ENCODE results near the gene KRT81. TPM values are rescaled to one million over a fixed set of nuclear protein-coding genes. Genes with fewer than 3 reads are reported as not detected.

The KRT81 gene
- total and polyA plus RNA-seq, 10 donors = 0.05 to 0.37 TPM; not detected in 8

- H3K27ac ChIP-seq = no peak overlapping the region
- no peak overlapping the region for H3K4me3 ChIP-seq
- DNase-seq = peak; percentile 44
- peaks cover 0 to 41% (median 7%) of the 10 kb centered on the region in 7 donors for H3K27me3 ChIP-seq (replicated peaks in 1 of 7)
- intact Hi-C loops (cut with DNase I; ENCODE audit: low total_unique reads) = no loop called here
- no peak for TF ChIP-seq POLR2AphosphoS5 (IDR thresholded peaks at IDR 0.05)
- TF ChIP-seq CTCF (IDR thresholded peaks at IDR 0.05 in 8 of 11, conservative IDR thresholded peaks at IDR 0.05 in 3 of 11) = no peak
- no peak for TF ChIP-seq POLR2A (IDR thresholded peaks at IDR 0.05)
- no peaks in the 10 kb centered on the region for H3K36me3 ChIP-seq
- no peaks in the 10 kb centered on the region for H3K9me3 ChIP-seq
- H3K4me1 ChIP-seq = no peaks in the 10 kb centered on the region
- 77 to 90% (median 81%) methylated on average over 11 of the region's 11 CpGs for WGBS, 5 donors
These were observed 27.1 kb upstream of the KRT81 start for GRCh38 chr12:52318241-52318990.

GRCh38 chr12:52317468-52318052 is 26.2 kb upstream of the KRT81 start:
- 77 to 84% (median 80%) methylated on average over 12 of the region's 12 CpGs for WGBS, 5 donors
- Histone ChIP-seq H3K27me3 (replicated peaks in 1 of 7) (peaks cover 0 to 41% (median 7%) of the 10 kb centered on the region in 7 donors), H3K4me3 (no peak overlapping the region), H3K4me1 (no peaks in the 10 kb centered on the region), H3K27ac (no peak overlapping the region), H3K9me3 (no peaks in the 10 kb centered on the region), H3K36me3 (no peaks in the 10 kb centered on the region)
- intact Hi-C loops (cut with DNase I; ENCODE audit: low total_unique reads) = no loop called here
- peak; percentile 51 for DNase-seq
- TF ChIP-seq CTCF (IDR thresholded peaks at IDR 0.05 in 8 of 11, conservative IDR thresholded peaks at IDR 0.05 in 3 of 11) = no peak
- TF ChIP-seq POLR2AphosphoS5 (IDR thresholded peaks at IDR 0.05) = no peak
- TF ChIP-seq POLR2A (IDR thresholded peaks at IDR 0.05) = no peak

DNA sequence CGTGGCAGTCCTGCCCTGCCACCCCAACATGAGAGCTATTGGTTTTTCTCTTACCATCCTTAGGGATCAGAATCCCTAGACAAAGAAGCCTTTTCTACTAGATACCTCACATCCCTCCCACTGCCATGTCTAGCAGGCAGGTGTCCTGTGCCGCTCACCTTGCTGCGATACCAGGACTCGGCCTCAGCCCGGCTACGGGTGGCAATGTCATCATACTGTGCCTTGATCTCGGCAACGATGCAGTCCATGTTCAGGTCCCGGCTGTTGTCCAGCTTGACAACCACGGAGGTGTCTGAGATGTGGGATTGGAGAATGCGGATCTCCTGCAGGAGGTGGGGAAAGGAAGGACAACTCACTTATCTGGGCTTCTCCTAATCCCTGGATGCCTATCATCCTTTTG is 25.4 kb upstream of the KRT81 start:
- TF ChIP-seq POLR2AphosphoS5 (IDR thresholded peaks at IDR 0.05) = no peak
- TF ChIP-seq CTCF (IDR thresholded peaks at IDR 0.05 in 8 of 11, conservative IDR thresholded peaks at IDR 0.05 in 3 of 11) = no peak
- TF ChIP-seq POLR2A (IDR thresholded peaks at IDR 0.05) = no peak
- WGBS, 5 donors = 83 to 95% (median 88%) methylated on average over 11 of the region's 11 CpGs
- intact Hi-C loops (cut with DNase I; ENCODE audit: low total_unique reads) = no loop called here

GRCh38 chr12:52316290-52316689 is 25.0 kb upstream of the KRT81 start:
- Histone ChIP-seq H3K4me3 (no peak overlapping the region), H3K27ac (no peak overlapping the region), H3K4me1 (no peaks in the 10 kb centered on the region), H3K27me3 (replicated peaks in 1 of 7) (peaks cover 0 to 40% (median 2%) of the 10 kb centered on the region in 7 donors), H3K36me3 (no peaks in the 10 kb centered on the region), H3K9me3 (no peaks in the 10 kb centered on the region)
- TF ChIP-seq POLR2A (IDR thresholded peaks at IDR 0.05) (no peak), CTCF (IDR thresholded peaks at IDR 0.05 in 8 of 11, conservative IDR thresholded peaks at IDR 0.05 in 3 of 11) (no peak), POLR2AphosphoS5 (IDR thresholded peaks at IDR 0.05) (no peak)
- WGBS, 5 donors = 74 to 95% (median 86%) methylated on average over 9 of the region's 9 CpGs
- no peak for DNase-seq
- intact Hi-C loops (cut with DNase I; ENCODE audit: low total_unique reads) = no loop called here

More for the DNA sequence above, 25.4 kb upstream of the KRT81 start:
- peaks cover 0 to 41% (median 6%) of the 10 kb centered on the region in 7 donors for H3K27me3 ChIP-seq (replicated peaks in 1 of 7)
- DNase-seq = no peak
- H3K9me3 ChIP-seq = no peaks in the 10 kb centered on the region
- no peaks in the 10 kb centered on the region for H3K4me1 ChIP-seq
- no peaks in the 10 kb centered on the region for H3K36me3 ChIP-seq
- H3K4me3 ChIP-seq = no peak overlapping the region
- no peak overlapping the region for H3K27ac ChIP-seq

All from spleen (tissue), 11 donors.